Esophagus muscularis mucosa (tissue), 4 donors: ENCODE measurements around the gene CYREN. TPM values are rescaled to one million over a fixed set of nuclear protein-coding genes. Genes with fewer than 3 reads are reported as not detected.
"Not testable (repeated sequence)": the region's sequence is repeated elsewhere in the genome, so short reads cannot be mapped to it uniquely, and the experiment has no call there.

Source experiments
- DNase-seq: peaks from one replicate; pipeline ENCODE4 v3.0.0-alpha.2; 2017; ENCODE audit errors: extremely low spot score
- H3K27ac ChIP-seq, 4 donors: fragments of 200-600 bp; sonication (generic); replicated peaks in 1 of 4; 1 replicate in 3 of 4; 2 replicates in 1 of 4; pipeline ENCODE4 v1.5.1; 2016 to 2019; ENCODE audit warnings: mild to moderate bottlenecking in 1 of 4
- H3K27me3 ChIP-seq, 4 donors: fragments of 200-600 bp; sonication (generic); one replicate each; pipeline versions ENCODE4 v1.5.1 to v1.6.0; 2016 to 2019
- H3K36me3 ChIP-seq, 4 donors: fragments of 200-600 bp; sonication (generic); one replicate each; pipeline ENCODE4 v1.5.1; 2016 to 2019
- H3K4me1 ChIP-seq, 4 donors: fragments of 200-600 bp; sonication (generic); one replicate each; pipeline ENCODE4 v1.5.1; 2016 to 2019
- H3K4me3 ChIP-seq, 4 donors: fragments of 200-600 bp; sonication (generic); 1 replicate in 2 of 4; 2 replicates in 2 of 4; pipeline ENCODE4 v1.5.1; 2016 to 2019; ENCODE audit warnings: mild to moderate bottlenecking in 4 of 4, moderate library complexity in 1 of 4
- H3K9me3 ChIP-seq, 4 donors: fragments of 200-600 bp; sonication (generic); 1 replicate in 3 of 4; 2 replicates in 1 of 4; pipeline ENCODE4 v1.5.1; 2016 to 2019
- CTCF ChIP-seq, 3 experiments: fragments of 200-600 bp in 2 of 3; fragments of 450-650 bp in 1 of 3; sonication (generic) in 2 of 3; IDR thresholded peaks; one replicate each; pipeline ENCODE4 v1.5.1; 2017 to 2019; ENCODE audit warnings: antibody characterized with exemption in 3 of 3, mild to moderate bottlenecking in 2 of 3, moderate library complexity in 1 of 3
- EP300 ChIP-seq: sonication (generic); formaldehyde crosslinking; IDR thresholded peaks from one replicate; pipeline ENCODE4 v1.6.1; 2017; ENCODE audit warnings: antibody characterized with exemption
- POLR2A ChIP-seq: fragments of 450-650 bp; IDR thresholded peaks from one replicate; pipeline ENCODE4 v1.6.1; 2017; ENCODE audit warnings: antibody characterized with exemption, moderate library complexity, mild to moderate bottlenecking, low read depth
- POLR2AphosphoS5 ChIP-seq, 2 donors: sonication (generic); formaldehyde crosslinking; IDR thresholded peaks; one replicate each; pipeline ENCODE4 v1.6.1; 2017; ENCODE audit warnings: antibody characterized with exemption in 2 of 2
- WGBS: methylation state at CpG from one replicate; pipeline ENCODE4 v1.1.5; 2018; 5-methylcytosine and 5-hydroxymethylcytosine counted together
- intact Hi-C: fragments of 100-400 bp; cut with DNase I; formaldehyde crosslinking; loops from one replicate; pipeline ENCODE4 v1.15.1; 2023
- total RNA-seq, 4 donors: library from RNA; depleted of rRNA; stranded (reverse); fragments of >200 nt; gene quantifications; one replicate each; pipeline versions ENCODE4 v1.1.0 to v1.2.1, GENCODE V29; 2016

CYREN gene
- total RNA-seq, 4 donors from 2014 or later = 30.8 to 51.7 (median 40.2) TPM

DNA sequence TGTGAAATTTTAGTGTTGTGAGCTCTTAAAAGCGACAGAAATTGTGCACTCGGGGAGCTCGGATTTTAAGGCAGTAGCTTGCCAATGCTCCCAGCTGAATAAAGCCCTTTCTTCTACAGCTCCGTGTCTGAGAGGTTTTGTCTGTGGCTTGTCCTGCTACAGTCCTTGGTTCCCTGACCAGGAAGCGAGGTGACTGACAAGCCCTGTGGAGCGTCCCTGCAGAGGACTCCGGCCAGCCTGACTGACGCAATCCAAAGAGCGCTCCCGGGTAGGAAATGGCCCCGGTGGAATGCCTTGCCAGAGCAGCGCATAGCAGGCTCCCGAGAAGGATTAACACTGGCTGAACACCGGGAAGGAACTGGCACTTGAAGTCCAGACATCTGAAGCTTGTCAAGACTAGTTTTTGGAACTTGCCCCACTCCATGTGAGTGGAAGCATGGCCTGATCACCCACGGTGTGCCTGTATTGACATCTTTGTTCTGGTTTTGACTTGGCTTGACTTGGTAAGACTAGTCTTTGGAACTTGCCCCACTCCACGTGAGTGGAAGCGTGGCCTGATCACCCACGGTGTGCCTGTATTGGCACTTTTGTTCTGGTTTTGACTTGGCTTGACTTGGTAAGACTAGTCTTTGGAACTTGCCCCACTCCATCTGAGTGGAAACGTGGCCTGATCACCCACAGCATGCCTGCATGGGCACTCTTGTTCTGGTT lies 1.2 kb upstream of the CYREN start:
- H3K9me3 ChIP-seq, H3K27me3 ChIP-seq: not testable (repeated sequence)
- peak; percentile 90 for DNase-seq
- intact Hi-C loops = loop anchor here (2.0 kb wide), 1 partner anchor 485 kb away; no protein-coding TSS in a partner anchor
- WGBS = 50% methylated on average over 14 of the region's 19 CpGs
- Histone ChIP-seq H3K36me3 (peaks cover 4 to 29% (median 21%) of the 10 kb centered on the region in 4 donors), H3K4me1 (peaks cover 44 to 48% (median 47%) of the 10 kb centered on the region in 4 donors), H3K4me3 (peak overlapping the region; percentile 82 to 88 (median 84)), H3K27ac (peak overlapping the region; percentile 94 to 98 (median 96))
- TF ChIP-seq POLR2AphosphoS5 (IDR thresholded peaks at IDR 0.05) = peak; percentile 41 to 42

DNA sequence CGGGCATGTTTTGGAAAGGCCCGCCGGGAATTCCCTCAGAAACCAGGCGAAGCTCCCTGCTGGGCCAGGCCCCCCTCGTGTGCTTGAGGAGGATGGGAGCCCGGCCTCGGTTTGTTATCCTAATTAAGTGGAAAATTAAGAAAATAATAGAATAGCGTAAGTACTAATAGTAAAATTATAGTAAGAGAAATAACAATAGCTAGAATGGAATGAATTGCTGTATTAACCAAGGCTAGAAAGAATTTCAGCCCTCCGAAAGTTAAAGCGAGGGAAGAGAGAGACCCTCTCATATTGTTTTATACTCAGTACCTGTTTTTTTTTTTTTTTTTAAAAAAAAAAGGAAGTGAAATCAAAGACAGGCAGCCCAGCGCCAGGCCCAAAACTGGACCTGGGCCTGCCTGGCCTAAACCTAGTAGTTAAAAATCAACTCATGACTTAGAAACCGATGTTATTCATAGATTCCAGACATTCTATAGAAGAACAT lies 533 bp upstream of the CYREN start:
- peak overlapping the region; percentile 94 to 98 (median 96) for H3K27ac ChIP-seq
- 13% methylated on average over 12 of the region's 12 CpGs for WGBS
- H3K9me3 ChIP-seq, DNase-seq, H3K27me3 ChIP-seq: not testable (repeated sequence)
- peak overlapping the region; percentile 82 to 88 (median 84) for H3K4me3 ChIP-seq
- intact Hi-C loops = loop anchor here (2.0 kb wide), 1 partner anchor 484 kb away; no protein-coding TSS in a partner anchor
- peaks cover 4 to 36% (median 27%) of the 10 kb centered on the region in 4 donors for H3K36me3 ChIP-seq
- peaks cover 51 to 54% (median 54%) of the 10 kb centered on the region in 4 donors for H3K4me1 ChIP-seq

- intact Hi-C loops = loop anchor here (2.0 kb wide), 2 partner anchors 179 to 483 kb away; no protein-coding TSS in a partner anchor
- DNase-seq = no peak
- 6% methylated on average over 11 of the region's 17 CpGs for WGBS
- H3K36me3 ChIP-seq = peaks cover 4 to 39% (median 38%) of the 10 kb centered on the region in 4 donors
- H3K9me3 ChIP-seq = no peaks in the 10 kb centered on the region
- TF ChIP-seq EP300 (no peak), POLR2AphosphoS5 (IDR thresholded peaks at IDR 0.05) (no peak), POLR2A (no peak)
- H3K27me3 ChIP-seq = peaks cover 0 to 4% (median 0%) of the 10 kb centered on the region in 4 donors
- H3K4me3 ChIP-seq = peak overlapping the region; percentile 82 to 88 (median 84)
- peaks cover 62 to 65% (median 65%) of the 10 kb centered on the region in 4 donors for H3K4me1 ChIP-seq
- peak overlapping the region; percentile 94 to 98 (median 96) for H3K27ac ChIP-seq
Measured at GRCh38 chr7:135169964-135170273, 588 bp downstream of the CYREN start.

DNA sequence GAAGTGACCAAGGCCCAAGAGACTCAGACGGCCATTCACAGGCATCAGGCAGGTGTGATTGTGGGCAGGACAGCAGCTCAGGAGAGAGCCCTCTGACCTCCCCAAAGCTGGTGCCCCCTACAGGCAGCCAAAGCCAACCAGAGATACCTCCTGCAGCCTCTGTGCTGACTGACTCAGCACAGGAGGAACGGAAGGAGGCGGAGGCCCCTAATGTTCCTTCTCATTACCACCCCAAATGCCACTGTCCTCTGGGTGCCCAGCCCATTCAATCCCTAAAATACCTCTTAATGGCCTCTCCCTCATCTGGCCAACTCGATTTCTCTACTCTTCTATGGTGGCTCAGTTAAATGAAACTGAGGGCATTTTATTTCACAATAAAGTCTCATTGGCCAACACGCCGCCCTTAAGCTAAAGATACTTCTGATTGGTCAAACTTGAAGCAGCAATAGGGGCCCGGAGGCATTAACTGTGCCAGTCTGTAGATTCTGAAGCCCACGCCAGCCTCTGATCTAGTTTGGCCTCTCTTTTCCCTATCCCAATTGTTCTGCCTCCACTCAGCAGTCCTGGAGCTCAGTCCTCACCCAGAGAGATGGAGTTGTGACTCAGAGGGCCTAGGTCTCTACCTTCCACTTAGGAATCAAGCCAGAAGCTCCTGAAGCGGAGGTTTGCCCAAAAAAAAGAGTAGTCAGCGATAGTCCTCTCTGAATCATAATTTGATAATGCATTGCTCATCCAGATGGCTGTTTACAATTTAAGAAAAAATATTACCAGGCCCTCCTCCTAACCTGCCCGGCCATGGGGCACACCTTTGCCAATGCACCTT lies 1.2 kb downstream of the CYREN start:
- Histone ChIP-seq H3K4me3 (peak overlapping the region; percentile 82 to 88 (median 84)), H3K4me1 (peaks cover 68 to 71% (median 70%) of the 10 kb centered on the region in 4 donors), H3K9me3 (no peaks in the 10 kb centered on the region), H3K27me3 (peaks cover 0 to 4% (median 0%) of the 10 kb centered on the region in 4 donors), H3K27ac (peak overlapping the region; percentile 94 to 98 (median 96)), H3K36me3 (peaks cover 4 to 44% (median 43%) of the 10 kb centered on the region in 4 donors)
- no peak for TF ChIP-seq POLR2AphosphoS5 (IDR thresholded peaks at IDR 0.05)
- TF ChIP-seq CTCF (IDR thresholded peaks at IDR 0.05) = peak in 1 of 3 experiments; percentile 21
- intact Hi-C loops = loop anchor here (2.0 kb wide), 1 partner anchor 179 kb away; no protein-coding TSS in a partner anchor
- DNase-seq = no peak
- WGBS = 55% methylated on average over 10 of the region's 11 CpGs

- H3K27ac ChIP-seq = peak overlapping the region; percentile 94 to 98 (median 96)
- intact Hi-C loops = loop anchor here (2.0 kb wide), 1 partner anchor 178 kb away; no protein-coding TSS in a partner anchor
- H3K9me3 ChIP-seq = no peaks in the 10 kb centered on the region
- H3K36me3 ChIP-seq = peaks cover 4 to 50% (median 49%) of the 10 kb centered on the region in 4 donors
- peak overlapping the region in 1 of 4 donors; percentile 87 for H3K4me3 ChIP-seq
- no peak for DNase-seq
- TF ChIP-seq POLR2AphosphoS5 (IDR thresholded peaks at IDR 0.05) = no peak
- no peak for TF ChIP-seq POLR2A
- no peak for TF ChIP-seq EP300
- no peak for TF ChIP-seq CTCF (IDR thresholded peaks at IDR 0.05)
- H3K4me1 ChIP-seq = peaks cover 71 to 75% (median 73%) of the 10 kb centered on the region in 4 donors
- peaks cover 0 to 4% (median 0%) of the 10 kb centered on the region in 4 donors for H3K27me3 ChIP-seq
- whole genome bisulfite sequencing = 89% methylated on average over 13 of the region's 13 CpGs
Measured at GRCh38 chr7:135168489-135169140, 1.9 kb downstream of the CYREN start.
